HG02798 (cell line): ENCODE measurements around the gene COPS2.
"Not testable (repeated sequence)": the region's sequence is repeated elsewhere in the genome, so short reads cannot be mapped to it uniquely, and the experiment has no call there.

Experiments used
- ATAC-seq: cut with Tn5 transposase; IDR thresholded peaks from one replicate; pipeline ENCODE4 v1.9.1; 2021; ENCODE audit warnings: mild to moderate bottlenecking; ENCODE audit not compliant: unreplicated experiment, poor library complexity

Gene COPS2

GRCh38 chr15:49155110-49155833 lies at the start of gene COPS2:
Gene COPS2 (minus strand): TSS chr15:49155599. CDS start chr15:49155578, 21 bp downstream.
- ATAC-seq, result peak; percentile 95

GRCh38 chr15:49200347-49200746 lies 44.9 kb upstream of the COPS2 start:
- no peak for ATAC-seq

DNA sequence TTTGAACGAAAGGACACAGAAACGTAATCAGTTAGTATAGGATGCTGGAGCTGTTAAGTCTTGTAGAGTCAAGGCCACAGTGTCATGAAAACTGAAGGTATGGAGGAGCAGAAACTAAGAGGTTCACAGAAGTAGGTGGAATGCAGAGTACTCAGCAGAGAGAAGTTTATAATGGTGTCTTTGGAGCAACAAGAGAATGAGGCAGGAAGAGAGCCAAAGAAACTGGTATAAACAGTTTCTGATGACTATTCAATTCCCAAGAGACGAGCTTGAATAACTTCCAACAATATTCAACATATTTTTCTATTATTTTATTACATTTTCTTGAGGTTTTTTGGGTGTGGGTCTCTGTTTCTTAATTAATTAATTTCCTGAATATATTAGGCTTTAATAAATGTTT lies 44.3 kb upstream of the COPS2 start:
- no peak for ATAC-seq

DNA sequence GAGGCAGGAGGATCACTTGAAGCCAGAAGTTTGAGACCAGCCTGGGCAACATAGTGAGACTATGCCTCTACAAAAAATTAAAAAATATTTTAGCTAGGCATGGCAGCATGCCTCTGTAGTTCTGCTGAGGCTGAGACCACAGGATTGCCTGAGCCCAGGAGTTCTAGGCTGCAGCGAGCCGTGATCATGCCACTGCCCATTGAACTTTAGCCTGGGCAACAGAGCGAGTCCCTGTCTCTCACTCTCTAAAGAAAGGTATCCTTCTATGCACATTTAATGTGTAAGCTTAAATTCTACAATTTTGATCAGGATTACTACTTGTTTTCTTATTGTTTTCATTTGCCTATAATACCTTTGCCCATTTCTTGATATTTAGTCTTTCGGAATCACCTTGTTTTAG lies 41.5 kb upstream of the COPS2 start:
- no peak for ATAC-seq

DNA sequence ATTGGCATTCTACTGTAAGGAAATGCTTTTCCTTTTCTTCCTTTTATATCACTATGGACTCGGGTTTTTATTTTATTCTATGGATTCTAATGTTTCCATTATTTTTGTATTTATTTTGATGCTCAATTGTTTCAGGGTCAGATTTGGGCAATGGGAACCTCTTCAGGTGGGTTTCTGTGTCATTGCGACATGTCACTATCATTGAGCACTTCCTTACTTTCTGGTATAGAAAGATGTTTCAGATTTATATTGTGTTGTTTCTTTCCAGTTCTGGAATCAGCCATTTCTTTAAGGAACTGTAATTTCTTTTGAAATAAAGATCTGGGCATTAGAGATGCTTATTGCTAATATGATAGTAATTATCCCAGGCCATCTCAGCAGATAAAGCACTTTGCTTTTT lies 36.5 kb upstream of the COPS2 start:
- no peak for ATAC-seq

- no peak for ATAC-seq
Observed at GRCh38 chr15:49190586-49190985, 35.2 kb upstream of the COPS2 start.

DNA sequence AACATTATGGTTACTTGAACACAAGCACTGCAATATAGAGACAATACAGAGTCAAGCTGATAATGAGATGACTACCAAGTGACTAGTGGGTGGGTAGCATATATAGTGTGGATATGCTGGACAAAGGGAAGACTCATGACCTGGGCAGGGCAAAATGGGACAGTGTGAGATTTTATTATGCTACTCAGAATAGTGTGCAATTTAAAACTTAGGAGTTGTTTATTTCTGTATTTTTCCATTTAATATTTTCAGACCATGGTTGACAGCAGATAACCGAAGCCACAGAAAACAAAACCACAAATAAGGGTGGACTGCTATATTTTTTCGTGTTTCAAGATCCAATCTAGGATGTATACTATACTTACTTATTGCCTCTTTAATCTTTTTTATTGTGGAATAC lies 34.2 kb upstream of the COPS2 start:
- no peak for ATAC-seq

DNA sequence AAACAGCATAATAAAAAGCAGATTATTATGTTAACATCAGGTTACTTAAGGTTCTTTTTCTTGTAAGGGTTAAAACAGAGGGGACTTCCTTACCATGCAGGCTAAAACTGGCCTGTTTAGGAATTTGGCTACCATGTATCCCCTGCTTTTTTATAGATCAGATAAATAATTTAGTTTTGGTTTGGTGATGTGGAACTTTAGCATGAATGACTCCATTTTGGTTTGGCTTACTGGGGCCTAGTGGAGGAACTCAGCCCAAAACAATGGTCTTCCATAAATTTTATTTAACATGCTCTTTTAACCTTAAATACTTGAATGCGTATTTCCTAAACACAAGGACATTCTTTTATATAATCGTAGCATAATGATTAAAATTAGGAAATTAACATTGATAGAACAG lies 33.5 kb upstream of the COPS2 start:
- ATAC-seq, result no peak

GRCh38 chr15:49187549-49188245 lies 32.3 kb upstream of the COPS2 start:
- no peak for ATAC-seq

- peak; percentile 74 for ATAC-seq
Observed at GRCh38 chr15:49185473-49185872, 30.1 kb upstream of the COPS2 start.

- ATAC-seq, result not testable (repeated sequence)
Observed at GRCh38 chr15:49183741-49184140, 28.3 kb upstream of the COPS2 start.

DNA sequence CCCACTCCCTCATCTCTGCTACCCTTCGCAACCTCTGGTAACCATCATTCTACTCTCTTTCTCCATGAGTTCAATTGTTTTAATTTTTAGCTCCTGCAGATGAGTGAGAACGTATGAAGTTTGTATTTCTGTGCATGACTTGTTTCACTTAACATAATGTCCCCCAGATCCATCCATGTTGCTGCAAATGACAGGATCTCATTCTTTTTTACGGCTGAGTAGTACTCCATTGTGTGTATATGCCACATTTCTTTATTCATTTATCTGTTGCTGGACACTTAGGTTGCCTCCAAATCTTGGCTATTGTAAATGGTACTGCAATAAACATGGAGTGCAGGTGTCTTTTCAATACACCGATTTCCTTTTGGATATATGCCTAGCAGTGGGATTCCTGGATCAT lies 26.7 kb upstream of the COPS2 start:
- no peak for ATAC-seq

- no peak for ATAC-seq
Observed at GRCh38 chr15:49179433-49180190, 24.2 kb upstream of the COPS2 start.

DNA sequence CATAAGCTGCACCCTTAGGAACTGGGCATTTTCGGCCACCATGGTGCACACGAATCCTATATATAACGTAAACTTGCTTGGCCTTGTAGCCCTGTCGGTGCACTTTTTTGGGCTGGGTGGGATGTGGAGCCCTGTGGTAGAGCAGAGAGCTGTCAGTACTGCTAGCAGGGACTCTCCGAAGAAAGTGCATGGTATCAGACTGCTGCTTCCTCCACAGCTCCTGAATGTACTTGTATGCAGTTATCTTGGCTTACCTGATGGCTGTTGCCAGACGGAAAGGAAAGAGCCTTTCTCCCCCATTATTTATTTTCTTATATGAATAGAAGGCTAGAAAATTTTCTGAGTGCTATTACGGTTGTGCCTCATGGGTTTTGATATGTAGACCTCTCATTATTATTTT lies 23.1 kb upstream of the COPS2 start:
- ATAC-seq, result no peak

DNA sequence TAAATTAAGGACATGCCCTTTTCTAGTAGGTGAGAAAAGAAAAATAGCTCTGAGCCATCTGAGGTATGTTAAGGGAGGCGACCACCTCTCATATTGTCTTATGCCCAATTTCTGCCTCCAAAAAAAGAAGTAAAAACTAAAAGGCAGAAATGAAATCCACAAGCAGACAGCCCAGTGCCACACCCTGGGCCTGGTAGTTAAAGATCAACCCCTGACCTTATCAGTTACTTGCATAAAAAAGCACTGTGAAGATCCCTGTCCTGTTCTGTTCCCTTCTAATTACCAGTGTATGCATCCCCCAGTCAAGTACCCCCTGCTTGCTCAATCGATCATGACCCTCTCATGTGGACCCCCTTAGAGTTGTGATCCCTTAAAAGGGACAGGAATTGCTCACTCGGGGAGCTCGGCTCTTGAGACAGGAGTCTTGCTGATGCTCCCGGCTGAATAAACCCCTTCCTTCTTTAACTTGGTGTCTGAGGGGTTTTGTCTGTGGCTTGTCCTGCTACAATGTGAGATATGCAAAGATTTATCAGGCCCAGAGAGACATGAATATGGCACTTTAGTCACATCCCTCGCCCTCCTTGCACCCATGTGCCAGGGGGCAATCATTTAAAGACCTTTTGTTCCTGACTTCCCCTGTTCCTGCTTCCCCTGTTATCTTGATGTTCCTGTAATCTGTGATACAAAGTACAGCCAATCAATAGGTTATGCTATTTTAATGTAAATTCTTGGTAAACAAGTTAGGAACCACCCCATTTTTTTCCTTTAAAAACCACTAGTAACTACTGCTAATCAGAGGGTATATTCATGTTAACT lies 20.4 kb upstream of the COPS2 start:
- ATAC-seq, result not testable (repeated sequence)

- ATAC-seq, result no peak
Observed at GRCh38 chr15:49174902-49175301, 19.5 kb upstream of the COPS2 start.

DNA sequence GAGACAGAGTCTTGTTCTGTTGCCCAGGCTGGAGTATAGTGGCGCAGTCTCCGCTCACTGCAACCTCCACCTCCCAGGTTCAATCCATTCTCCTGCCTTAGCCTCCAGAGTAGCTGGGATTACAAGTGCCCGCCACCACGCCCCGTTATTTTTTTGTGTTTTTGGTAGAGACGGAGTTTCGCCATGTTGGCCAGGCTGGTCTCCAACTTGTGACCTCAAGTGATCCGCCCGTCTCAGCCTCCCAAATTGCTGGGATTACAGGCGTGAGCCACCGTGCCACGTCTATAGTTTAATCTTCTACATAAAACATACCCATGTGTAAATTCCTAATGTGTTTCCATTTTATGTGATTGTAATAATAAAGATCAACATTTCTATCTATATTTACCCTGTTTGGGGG lies 16.4 kb upstream of the COPS2 start:
- no peak for ATAC-seq

DNA sequence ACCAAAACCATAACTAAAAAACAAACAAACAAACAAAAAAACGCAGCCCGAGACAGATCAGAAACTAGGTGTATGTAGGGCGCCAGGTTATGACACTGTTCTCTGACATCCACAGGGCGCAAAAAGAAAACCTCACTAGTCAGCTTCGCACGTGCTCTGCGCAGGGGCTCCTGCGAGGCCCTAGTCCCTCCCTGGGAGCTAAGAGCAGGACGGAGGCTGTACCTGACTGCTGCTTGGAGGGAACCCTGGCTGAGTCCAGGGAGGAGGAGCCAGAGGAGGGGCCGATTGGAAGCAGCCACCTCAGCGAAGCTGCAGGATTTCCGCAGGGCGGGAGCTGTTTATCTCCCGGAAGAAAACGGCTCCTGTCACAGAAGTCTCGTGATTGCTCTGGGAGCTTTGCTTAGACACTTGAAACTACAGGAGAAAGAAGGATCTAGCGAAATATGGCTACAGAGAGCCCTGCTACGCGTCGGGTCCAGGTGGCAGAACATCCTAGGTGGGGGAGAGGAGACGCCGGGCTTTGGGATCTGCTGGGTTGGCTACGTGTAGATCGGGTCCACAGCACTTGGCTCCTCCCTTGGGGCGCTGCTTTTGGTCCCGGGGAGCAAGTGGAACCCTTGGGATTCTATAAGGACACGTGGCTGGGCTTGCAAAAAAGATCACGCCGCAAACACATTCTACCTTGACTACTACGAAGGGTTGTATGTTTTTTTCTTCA lies 14.6 kb upstream of the COPS2 start, which contains the start of gene GALK2:
GALK2 (plus strand) TSS at position 368 of the 718 bp plus-strand sequence; CDS start at position 444, 76 bp downstream.
- ATAC-seq, result peak; percentile 97

GRCh38 chr15:49168016-49168415 lies 12.6 kb upstream of the COPS2 start:
- no peak for ATAC-seq

- ATAC-seq, result no peak
Observed at GRCh38 chr15:49164865-49165264, 9.5 kb upstream of the COPS2 start.
